GM12878 (cell line): Measurements from ENCODE around the gene PGF. TPM values are rescaled to one million over a fixed set of nuclear protein-coding genes. Genes with fewer than 3 reads are reported as not detected.
A peak's percentile ranks its signal among the peaks of the same experiment; 100 is the strongest.

Source experiments
- GATAD2B ChIP-seq: fragments of 450-650 bp; conservative IDR thresholded peaks from 2 replicates; pipeline ENCODE4 v1.6.1; 2017; ENCODE audit warnings: low read depth, mild to moderate bottlenecking, moderate library complexity
- HCFC1 ChIP-seq: fragments of 150-350 bp; IDR thresholded peaks from 2 replicates; pipeline ENCODE4 v1.6.1; 2014; ENCODE audit warnings: low read length
- HDAC2 ChIP-seq: fragments of 200-600 bp; sonication (generic); IDR thresholded peaks from 2 replicates; pipeline ENCODE4 v1.6.1; 2017
- HDAC6 ChIP-seq: fragments of 200-600 bp; sonication (generic); IDR thresholded peaks from one replicate; pipeline ENCODE4 v1.8.0; 2017; ENCODE audit warnings: antibody characterized with exemption; ENCODE audit not compliant: unreplicated experiment
- IKZF1 ChIP-seq: fragments of 450-650 bp; conservative IDR thresholded peaks from 2 replicates; pipeline ENCODE4 v1.6.1; 2017; ENCODE audit warnings: antibody characterized with exemption, mild to moderate bottlenecking
- IKZF2 ChIP-seq, 2 experiments: fragments of 450-650 bp; IDR thresholded peaks; 2 replicates each; pipeline ENCODE4 v1.6.1; 2017; ENCODE audit warnings: mild to moderate bottlenecking in 2 of 2, moderate library complexity in 2 of 2
- KDM1A ChIP-seq: fragments of 200-600 bp; sonication (generic); IDR thresholded peaks from 2 replicates; pipeline ENCODE4 v1.6.1; 2016; ENCODE audit warnings: borderline replicate concordance
- MEF2A ChIP-seq: IDR thresholded peaks from 2 replicates; pipeline ENCODE4 v1.6.1; 2011; ENCODE audit warnings: low read depth, mild to moderate bottlenecking, low read length, moderate library complexity; ENCODE audit not compliant: insufficient read depth
- MEF2B ChIP-seq: fragments of 450-650 bp; IDR thresholded peaks from 2 replicates; pipeline ENCODE4 v1.6.1; 2018; ENCODE audit warnings: mild to moderate bottlenecking, moderate library complexity; ENCODE audit not compliant: partially characterized antibody, poor library complexity, severe bottlenecking
- MTA3 ChIP-seq: IDR thresholded peaks from 2 replicates; pipeline ENCODE4 v1.6.1; 2012; ENCODE audit warnings: low read length, inconsistent platforms, borderline replicate concordance
- NFIC ChIP-seq: IDR thresholded peaks from 2 replicates; pipeline ENCODE4 v1.6.1; 2012; ENCODE audit warnings: low read depth, mild to moderate bottlenecking, inconsistent platforms, low read length, moderate library complexity
- RBBP5 ChIP-seq: fragments of 200-600 bp; sonication (generic); conservative IDR thresholded peaks from 2 replicates; pipeline ENCODE4 v1.6.1; 2016
- SIX5 ChIP-seq: IDR thresholded peaks from 2 replicates; pipeline ENCODE4 v1.6.1; 2011; ENCODE audit warnings: mild to moderate bottlenecking, low read depth, low read length, moderate library complexity; ENCODE audit not compliant: severe bottlenecking
- SMAD1 ChIP-seq: fragments of 450-650 bp; IDR thresholded peaks from 2 replicates; pipeline ENCODE4 v1.6.1; 2018; ENCODE audit warnings: mild to moderate bottlenecking, low read depth; ENCODE audit not compliant: partially characterized antibody
- SP1 ChIP-seq: IDR thresholded peaks from one replicate; pipeline ENCODE4 v1.6.1; 2011; ENCODE audit warnings: low read depth, low read length
- SPI1 ChIP-seq: IDR thresholded peaks from 2 replicates; pipeline ENCODE4 v1.6.1; 2011; ENCODE audit warnings: low read depth, mild to moderate bottlenecking, low read length, moderate library complexity, borderline replicate concordance; ENCODE audit not compliant: insufficient read depth
- TARDBP ChIP-seq: IDR thresholded peaks from 2 replicates; pipeline ENCODE4 v1.6.1; 2016; ENCODE audit warnings: borderline replicate concordance
- ZNF217 ChIP-seq: fragments of 450-650 bp; IDR thresholded peaks from 2 replicates; pipeline ENCODE4 v1.6.1; 2017; ENCODE audit warnings: antibody characterized with exemption, mild to moderate bottlenecking
- ZNF24 ChIP-seq: fragments of 450-650 bp; IDR thresholded peaks from 2 replicates; pipeline ENCODE4 v1.6.1; 2017; ENCODE audit warnings: antibody characterized with exemption, mild to moderate bottlenecking
- polyA plus RNA-seq, 11 experiments: library from polyadenylated mRNA; depleted of rRNA in 4 of 11; unstranded in 6 of 11; stranded (reverse) in 5 of 11; fragments of >200 nt; fragmentation: Nextera tagmentation in 4 of 11; fragmentation: Illumina TruSeq in 1 of 11; extraction: Ambion mirVana in 4 of 11; extraction: Trizol in 1 of 11; gene quantifications; 1 replicate in 1 of 11; 2 replicates in 10 of 11; pipeline versions ENCODE4 v1.2.1 to v1.2.3, GENCODE V29; 2011 to 2016; ENCODE audit warnings: inconsistent platforms in 2 of 11, missing spikeins in 2 of 11, low read depth in 1 of 11
- total RNA-seq, 4 experiments: library from RNA; depleted of rRNA in 3 of 4; stranded (reverse); fragments of >200 nt in 3 of 4; fragmentation: Illumina TruSeq in 1 of 4; extraction: Trizol in 1 of 4; gene quantifications; 2 replicates each; pipeline versions ENCODE4 v1.2.1 to v1.2.3, GENCODE V29; 2013 to 2021
- TF ChIP-seq, protein P1 (sequence below): fragments of 450-650 bp; IDR thresholded peaks from 2 replicates; pipeline ENCODE4 v1.6.1; 2018; ENCODE audit warnings: mild to moderate bottlenecking, low read depth, moderate library complexity; ENCODE audit not compliant: partially characterized antibody
- TF ChIP-seq, protein P2 (sequence below): fragments of 150-350 bp; IDR thresholded peaks from 2 replicates; pipeline ENCODE4 v1.6.1; 2016; ENCODE audit warnings: low read depth, low read length
- TF ChIP-seq, protein P3 (sequence below): fragments of 450-650 bp; IDR thresholded peaks from 2 replicates; pipeline ENCODE4 v1.6.1; 2016; ENCODE audit warnings: mild to moderate bottlenecking

PGF gene
- total and polyA plus RNA-seq, 10 of the 15 experiments (the other 5 are each of a cell fraction or from before 2014, with no cell fraction given) = 0.11 to 5.5 (median 0.63) TPM

DNA sequence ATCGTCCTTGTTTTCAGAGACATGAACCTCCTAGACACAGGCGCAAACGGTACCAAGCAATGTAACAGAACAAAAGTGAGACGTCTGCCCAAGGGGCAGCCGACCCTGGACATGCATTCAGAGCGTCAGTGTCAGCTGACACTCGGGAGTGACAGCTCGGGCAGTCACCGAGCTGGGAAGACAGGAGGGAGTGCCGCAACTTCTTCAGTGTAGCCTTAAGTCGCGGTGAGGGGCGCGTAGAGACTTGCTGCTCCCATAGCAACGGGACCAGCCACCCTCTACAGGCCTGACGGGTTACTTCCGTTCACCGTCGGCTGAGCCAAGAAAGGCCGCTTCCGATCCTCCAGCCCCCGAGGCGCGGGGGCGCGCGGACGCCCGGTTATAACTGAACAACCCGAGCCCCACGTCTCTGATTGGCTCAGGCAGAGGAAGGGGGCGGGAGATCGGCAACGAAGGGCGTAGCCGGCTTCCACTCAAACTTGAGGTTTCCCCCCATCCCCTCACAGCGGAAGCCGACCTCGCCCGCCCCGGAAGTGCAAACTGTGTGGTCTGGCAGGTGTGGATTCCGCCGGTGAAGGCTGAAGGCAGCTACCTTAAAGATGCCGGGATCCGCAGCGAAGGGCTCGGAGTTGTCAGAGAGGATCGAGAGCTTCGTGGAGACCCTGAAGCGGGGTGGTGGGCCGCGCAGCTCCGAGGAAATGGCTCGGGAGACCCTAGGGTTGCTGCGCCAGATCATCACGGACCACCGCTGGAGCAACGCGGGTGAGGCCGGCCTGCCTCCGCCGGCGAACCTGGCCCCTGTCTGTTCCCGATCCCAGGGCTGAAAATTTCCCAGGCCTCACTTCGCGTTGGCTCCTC, 47.2 kb upstream of the PGF start, which contains the start of gene EIF2B2 (continued):
- TF ChIP-seq, protein P1, sequence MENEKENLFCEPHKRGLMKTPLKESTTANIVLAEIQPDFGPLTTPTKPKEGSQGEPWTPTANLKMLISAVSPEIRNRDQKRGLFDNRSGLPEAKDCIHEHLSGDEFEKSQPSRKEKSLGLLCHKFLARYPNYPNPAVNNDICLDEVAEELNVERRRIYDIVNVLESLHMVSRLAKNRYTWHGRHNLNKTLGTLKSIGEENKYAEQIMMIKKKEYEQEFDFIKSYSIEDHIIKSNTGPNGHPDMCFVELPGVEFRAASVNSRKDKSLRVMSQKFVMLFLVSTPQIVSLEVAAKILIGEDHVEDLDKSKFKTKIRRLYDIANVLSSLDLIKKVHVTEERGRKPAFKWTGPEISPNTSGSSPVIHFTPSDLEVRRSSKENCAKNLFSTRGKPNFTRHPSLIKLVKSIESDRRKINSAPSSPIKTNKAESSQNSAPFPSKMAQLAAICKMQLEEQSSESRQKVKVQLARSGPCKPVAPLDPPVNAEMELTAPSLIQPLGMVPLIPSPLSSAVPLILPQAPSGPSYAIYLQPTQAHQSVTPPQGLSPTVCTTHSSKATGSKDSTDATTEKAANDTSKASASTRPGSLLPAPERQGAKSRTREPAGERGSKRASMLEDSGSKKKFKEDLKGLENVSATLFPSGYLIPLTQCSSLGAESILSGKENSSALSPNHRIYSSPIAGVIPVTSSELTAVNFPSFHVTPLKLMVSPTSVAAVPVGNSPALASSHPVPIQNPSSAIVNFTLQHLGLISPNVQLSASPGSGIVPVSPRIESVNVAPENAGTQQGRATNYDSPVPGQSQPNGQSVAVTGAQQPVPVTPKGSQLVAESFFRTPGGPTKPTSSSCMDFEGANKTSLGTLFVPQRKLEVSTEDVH = peak; percentile 32
- no peak for TF ChIP-seq MEF2A
- no peak for TF ChIP-seq KDM1A
- TF ChIP-seq GATAD2B = peak; percentile 27; the same call in 1 of the 2 replicates
- TF ChIP-seq ZNF24 = no peak
- TF ChIP-seq NFIC = no peak
- no peak for TF ChIP-seq HDAC2
- peak; percentile 47 for TF ChIP-seq SPI1
- TF ChIP-seq HCFC1 = peak; percentile 60
- TF ChIP-seq, protein P2, sequence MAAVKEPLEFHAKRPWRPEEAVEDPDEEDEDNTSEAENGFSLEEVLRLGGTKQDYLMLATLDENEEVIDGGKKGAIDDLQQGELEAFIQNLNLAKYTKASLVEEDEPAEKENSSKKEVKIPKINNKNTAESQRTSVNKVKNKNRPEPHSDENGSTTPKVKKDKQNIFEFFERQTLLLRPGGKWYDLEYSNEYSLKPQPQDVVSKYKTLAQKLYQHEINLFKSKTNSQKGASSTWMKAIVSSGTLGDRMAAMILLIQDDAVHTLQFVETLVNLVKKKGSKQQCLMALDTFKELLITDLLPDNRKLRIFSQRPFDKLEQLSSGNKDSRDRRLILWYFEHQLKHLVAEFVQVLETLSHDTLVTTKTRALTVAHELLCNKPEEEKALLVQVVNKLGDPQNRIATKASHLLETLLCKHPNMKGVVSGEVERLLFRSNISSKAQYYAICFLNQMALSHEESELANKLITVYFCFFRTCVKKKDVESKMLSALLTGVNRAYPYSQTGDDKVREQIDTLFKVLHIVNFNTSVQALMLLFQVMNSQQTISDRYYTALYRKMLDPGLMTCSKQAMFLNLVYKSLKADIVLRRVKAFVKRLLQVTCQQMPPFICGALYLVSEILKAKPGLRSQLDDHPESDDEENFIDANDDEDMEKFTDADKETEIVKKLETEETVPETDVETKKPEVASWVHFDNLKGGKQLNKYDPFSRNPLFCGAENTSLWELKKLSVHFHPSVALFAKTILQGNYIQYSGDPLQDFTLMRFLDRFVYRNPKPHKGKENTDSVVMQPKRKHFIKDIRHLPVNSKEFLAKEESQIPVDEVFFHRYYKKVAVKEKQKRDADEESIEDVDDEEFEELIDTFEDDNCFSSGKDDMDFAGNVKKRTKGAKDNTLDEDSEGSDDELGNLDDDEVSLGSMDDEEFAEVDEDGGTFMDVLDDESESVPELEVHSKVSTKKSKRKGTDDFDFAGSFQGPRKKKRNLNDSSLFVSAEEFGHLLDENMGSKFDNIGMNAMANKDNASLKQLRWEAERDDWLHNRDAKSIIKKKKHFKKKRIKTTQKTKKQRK = no peak
- no peak; a peak in 2 of 4 replicates for TF ChIP-seq IKZF2 (IDR thresholded peaks at IDR 0.05)
- no peak for TF ChIP-seq MTA3
- no peak for TF ChIP-seq TARDBP
- peak; percentile 42 for TF ChIP-seq MEF2B
- TF ChIP-seq ZNF217 = no peak
- no peak for TF ChIP-seq RBBP5
- no peak for TF ChIP-seq HDAC6
- TF ChIP-seq IKZF1 = peak; percentile 47
- TF ChIP-seq SP1 = peak; percentile 93
- TF ChIP-seq SIX5 = peak; percentile 42
- TF ChIP-seq, protein P3, sequence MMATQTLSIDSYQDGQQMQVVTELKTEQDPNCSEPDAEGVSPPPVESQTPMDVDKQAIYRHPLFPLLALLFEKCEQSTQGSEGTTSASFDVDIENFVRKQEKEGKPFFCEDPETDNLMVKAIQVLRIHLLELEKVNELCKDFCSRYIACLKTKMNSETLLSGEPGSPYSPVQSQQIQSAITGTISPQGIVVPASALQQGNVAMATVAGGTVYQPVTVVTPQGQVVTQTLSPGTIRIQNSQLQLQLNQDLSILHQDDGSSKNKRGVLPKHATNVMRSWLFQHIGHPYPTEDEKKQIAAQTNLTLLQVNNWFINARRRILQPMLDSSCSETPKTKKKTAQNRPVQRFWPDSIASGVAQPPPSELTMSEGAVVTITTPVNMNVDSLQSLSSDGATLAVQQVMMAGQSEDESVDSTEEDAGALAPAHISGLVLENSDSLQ = peak; percentile 98
- TF ChIP-seq SMAD1 = no peak
